Thymus (tissue), 14 donors: ENCODE data around the gene FBXL19. TPM values are rescaled to one million over a fixed set of nuclear protein-coding genes. Genes with fewer than 3 reads are reported as not detected.

ENCODE experiments used
- DNase-seq, 9 donors: peaks; one replicate each; pipeline ENCODE4 v3.0.0-alpha.2; 2013; ENCODE audit warnings: low spot score in 9 of 9, low read depth in 6 of 9, missing footprints in 1 of 9
- H3K27ac ChIP-seq, 2 donors: one replicate each; pipeline ENCODE4 v1.5.1; 2013; ENCODE audit warnings: control low read depth in 1 of 2, low read depth in 1 of 2, low read length in 1 of 2, mild to moderate bottlenecking in 1 of 2, moderate library complexity in 1 of 2
- H3K27me3 ChIP-seq, 2 donors: one replicate each; pipeline ENCODE4 v1.5.1; 2013; ENCODE audit warnings: low read length in 1 of 2; ENCODE audit not compliant: control insufficient read depth in 2 of 2, insufficient read depth in 1 of 2
- H3K36me3 ChIP-seq, 2 donors: one replicate each; pipeline ENCODE4 v1.5.1; 2013; ENCODE audit warnings: low read length in 1 of 2, mild to moderate bottlenecking in 1 of 2, moderate library complexity in 1 of 2; ENCODE audit not compliant: control insufficient read depth in 2 of 2, insufficient read depth in 2 of 2
- H3K4me1 ChIP-seq, 2 donors: one replicate each; pipeline ENCODE4 v1.5.1; 2013; ENCODE audit warnings: low read length in 2 of 2; ENCODE audit not compliant: control insufficient read depth in 2 of 2, insufficient read depth in 2 of 2
- H3K4me3 ChIP-seq, 2 donors: one replicate each; pipeline ENCODE4 v1.5.1; 2013; ENCODE audit warnings: low read length in 2 of 2, control low read depth in 1 of 2, mild to moderate bottlenecking in 1 of 2
- H3K9me3 ChIP-seq, 2 donors: one replicate each; pipeline ENCODE4 v1.5.1; 2013; ENCODE audit warnings: low read length in 1 of 2, mild to moderate bottlenecking in 1 of 2; ENCODE audit not compliant: control insufficient read depth in 2 of 2, insufficient read depth in 1 of 2
- WGBS: extraction: QIAGEN DNeasy Blood & Tissue Kit; methylation state at CpG from one replicate; pipeline ENCODE4 v1.1.7; 2013; 5-methylcytosine and 5-hydroxymethylcytosine counted together
- long read RNA-seq, 10 donors: transcript quantifications; one replicate each; lab custom pipeline, GENCODE V29; 2026
- polyA plus RNA-seq: library from polyadenylated mRNA; stranded (reverse); fragments of 200-250 nt; gene quantifications from one replicate; pipeline ENCODE4 v1.2.3, GENCODE V29; 2013
- total RNA-seq: library from RNA; stranded (reverse); fragments of 120-200 nt; gene quantifications from one replicate; pipeline ENCODE4 v1.2.4, GENCODE V29; 2013
- donor health status: healthy.

Gene FBXL19, protein sequence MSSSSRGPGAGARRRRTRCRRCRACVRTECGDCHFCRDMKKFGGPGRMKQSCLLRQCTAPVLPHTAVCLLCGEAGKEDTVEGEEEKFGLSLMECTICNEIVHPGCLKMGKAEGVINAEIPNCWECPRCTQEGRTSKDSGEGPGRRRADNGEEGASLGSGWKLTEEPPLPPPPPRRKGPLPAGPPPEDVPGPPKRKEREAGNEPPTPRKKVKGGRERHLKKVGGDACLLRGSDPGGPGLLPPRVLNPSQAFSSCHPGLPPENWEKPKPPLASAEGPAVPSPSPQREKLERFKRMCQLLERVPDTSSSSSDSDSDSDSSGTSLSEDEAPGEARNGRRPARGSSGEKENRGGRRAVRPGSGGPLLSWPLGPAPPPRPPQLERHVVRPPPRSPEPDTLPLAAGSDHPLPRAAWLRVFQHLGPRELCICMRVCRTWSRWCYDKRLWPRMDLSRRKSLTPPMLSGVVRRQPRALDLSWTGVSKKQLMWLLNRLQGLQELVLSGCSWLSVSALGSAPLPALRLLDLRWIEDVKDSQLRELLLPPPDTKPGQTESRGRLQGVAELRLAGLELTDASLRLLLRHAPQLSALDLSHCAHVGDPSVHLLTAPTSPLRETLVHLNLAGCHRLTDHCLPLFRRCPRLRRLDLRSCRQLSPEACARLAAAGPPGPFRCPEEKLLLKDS
- total RNA-seq (10.2 TPM), polyA plus RNA-seq (17.0 TPM)
- long read RNA-seq, donor 1 = 0 reads
- long read RNA-seq, donor 2 = 0 reads
- long read RNA-seq, donor 3 = 0 reads
- long read RNA-seq, donor 4 = 0 reads
- long read RNA-seq, donor 5, partial matches to known transcripts = 0 of 1 reads
- long read RNA-seq, donor 5, other reads (novel, unspliced or antisense) = 0 of 1 reads
- long read RNA-seq, donor 6 = 0 reads
- long read RNA-seq, donor 7 = 0 reads
- long read RNA-seq, donor 8 = 0 reads
- long read RNA-seq, donor 9 = 0 reads
- long read RNA-seq, donor 10 = 0 reads

GRCh38 chr16:30923554-30924075 lies at the start of gene FBXL19:
Gene FBXL19, plus strand, starts transcription at chr16:30923572. Its CDS starts 2,183 bp downstream, at chr16:30925755.
- Histone ChIP-seq H3K4me3 (peak within 1 kb of the TSS; percentile 65 to 75), H3K36me3 (peaks cover 7 to 11% of the 10 kb centered on the region in 2 donors), H3K27me3 (no peaks in the 10 kb centered on the region), H3K9me3 (peaks cover 0 to 3% of the 10 kb centered on the region in 2 donors), H3K4me1 (peaks cover 0 to 46% of the 10 kb centered on the region in 2 donors), H3K27ac (peak within 1 kb of the TSS; percentile 91 to 94)
- peak in 1 of 9 donors; percentile 51 for DNase-seq
- WGBS = under 1% methylated on average over 31 of the region's 31 CpGs

DNA sequence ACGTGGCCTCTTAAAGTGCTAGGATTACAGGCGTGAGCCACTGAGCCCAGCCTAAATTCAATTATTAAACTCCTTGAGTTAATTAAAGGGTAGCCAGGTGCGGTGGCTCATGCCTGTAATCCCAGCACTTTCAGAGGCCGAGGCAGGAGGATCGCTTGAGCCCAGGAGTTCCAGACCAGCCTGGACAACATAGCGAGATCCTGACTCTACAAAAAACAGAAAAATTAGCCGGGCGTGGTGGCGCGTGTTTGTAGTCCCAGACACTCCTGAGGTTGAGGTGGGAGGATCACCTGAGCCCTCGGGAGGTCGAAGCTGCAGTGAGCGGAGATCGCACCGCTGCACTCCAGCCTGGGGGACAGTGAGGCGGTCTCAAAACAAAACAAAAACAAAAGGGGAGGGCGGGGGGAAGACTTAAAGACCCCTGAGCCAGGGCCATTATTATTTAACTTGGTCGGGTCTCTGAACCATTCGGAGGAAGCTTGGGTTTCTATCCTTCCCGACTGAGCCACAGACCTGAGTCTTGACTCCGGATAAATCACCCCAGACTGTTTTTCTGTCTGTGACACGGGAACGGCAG lies 49.0 kb upstream of the FBXL19 start:
- no peaks in the 10 kb centered on the region for H3K27me3 ChIP-seq
- peak overlapping the region; percentile 96 to 99 for H3K27ac ChIP-seq
- peaks cover 0 to 7% of the 10 kb centered on the region in 2 donors for H3K36me3 ChIP-seq
- DNase-seq = no peak
- H3K4me3 ChIP-seq = peak overlapping the region; percentile 94 to 95
- no peaks in the 10 kb centered on the region for H3K9me3 ChIP-seq
- WGBS = 41% methylated on average over 23 of the region's 23 CpGs
- peaks cover 15 to 20% of the 10 kb centered on the region in 2 donors for H3K4me1 ChIP-seq

- peaks cover 15 to 20% of the 10 kb centered on the region in 2 donors for H3K4me1 ChIP-seq
- WGBS = under 1% methylated on average over 85 of the region's 85 CpGs
- peaks cover 0 to 9% of the 10 kb centered on the region in 2 donors for H3K36me3 ChIP-seq
- DNase-seq = peak; percentile 76 to 95 (median 87)
- no peaks in the 10 kb centered on the region for H3K27me3 ChIP-seq
- peak overlapping the region; percentile 94 to 95 for H3K4me3 ChIP-seq
- H3K27ac ChIP-seq = peak overlapping the region; percentile 96 to 99
- no peaks in the 10 kb centered on the region for H3K9me3 ChIP-seq
Measured at GRCh38 chr16:30874821-30875717, 48.3 kb upstream of the FBXL19 start.

- peak overlapping the region; percentile 94 to 95 for H3K4me3 ChIP-seq
- H3K27me3 ChIP-seq = no peaks in the 10 kb centered on the region
- no peaks in the 10 kb centered on the region for H3K9me3 ChIP-seq
- H3K36me3 ChIP-seq = peaks cover 0 to 11% of the 10 kb centered on the region in 2 donors
- WGBS = 13% methylated on average over 12 of the region's 12 CpGs
- H3K27ac ChIP-seq = peak overlapping the region; percentile 96 to 99
- peak in 3 of 9 donors; percentile 37 to 73 (median 54) for DNase-seq
- peaks cover 15 to 20% of the 10 kb centered on the region in 2 donors for H3K4me1 ChIP-seq
Measured at GRCh38 chr16:30875871-30876801, 47.2 kb upstream of the FBXL19 start.

DNA sequence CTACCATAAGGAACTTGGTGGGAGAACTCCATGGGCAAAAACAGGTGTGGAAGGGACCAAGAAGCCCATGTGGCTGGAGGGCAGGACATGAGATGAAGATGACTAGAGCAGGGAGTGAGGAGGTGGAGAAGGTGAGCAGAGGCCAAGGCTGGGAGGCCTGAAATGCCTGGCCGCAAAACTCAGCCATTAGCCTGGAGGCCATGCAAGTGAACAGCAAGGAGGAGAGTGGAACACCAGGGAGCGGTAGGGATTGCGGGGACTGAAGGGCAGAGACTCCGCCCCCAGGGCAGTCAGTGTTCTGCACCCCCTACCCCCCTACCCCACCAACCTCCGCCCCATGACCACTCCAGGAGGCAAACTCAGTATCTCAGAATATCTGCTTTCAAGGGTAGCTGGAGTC lies 46.5 kb upstream of the FBXL19 start:
- H3K27me3 ChIP-seq = no peaks in the 10 kb centered on the region
- peak overlapping the region; percentile 94 to 95 for H3K4me3 ChIP-seq
- no peaks in the 10 kb centered on the region for H3K9me3 ChIP-seq
- DNase-seq = no peak
- 96% methylated on average over 5 of the region's 5 CpGs for WGBS
- H3K27ac ChIP-seq = peak overlapping the region; percentile 96 to 99
- peaks cover 15 to 21% of the 10 kb centered on the region in 2 donors for H3K4me1 ChIP-seq
- peaks cover 0 to 11% of the 10 kb centered on the region in 2 donors for H3K36me3 ChIP-seq

DNA sequence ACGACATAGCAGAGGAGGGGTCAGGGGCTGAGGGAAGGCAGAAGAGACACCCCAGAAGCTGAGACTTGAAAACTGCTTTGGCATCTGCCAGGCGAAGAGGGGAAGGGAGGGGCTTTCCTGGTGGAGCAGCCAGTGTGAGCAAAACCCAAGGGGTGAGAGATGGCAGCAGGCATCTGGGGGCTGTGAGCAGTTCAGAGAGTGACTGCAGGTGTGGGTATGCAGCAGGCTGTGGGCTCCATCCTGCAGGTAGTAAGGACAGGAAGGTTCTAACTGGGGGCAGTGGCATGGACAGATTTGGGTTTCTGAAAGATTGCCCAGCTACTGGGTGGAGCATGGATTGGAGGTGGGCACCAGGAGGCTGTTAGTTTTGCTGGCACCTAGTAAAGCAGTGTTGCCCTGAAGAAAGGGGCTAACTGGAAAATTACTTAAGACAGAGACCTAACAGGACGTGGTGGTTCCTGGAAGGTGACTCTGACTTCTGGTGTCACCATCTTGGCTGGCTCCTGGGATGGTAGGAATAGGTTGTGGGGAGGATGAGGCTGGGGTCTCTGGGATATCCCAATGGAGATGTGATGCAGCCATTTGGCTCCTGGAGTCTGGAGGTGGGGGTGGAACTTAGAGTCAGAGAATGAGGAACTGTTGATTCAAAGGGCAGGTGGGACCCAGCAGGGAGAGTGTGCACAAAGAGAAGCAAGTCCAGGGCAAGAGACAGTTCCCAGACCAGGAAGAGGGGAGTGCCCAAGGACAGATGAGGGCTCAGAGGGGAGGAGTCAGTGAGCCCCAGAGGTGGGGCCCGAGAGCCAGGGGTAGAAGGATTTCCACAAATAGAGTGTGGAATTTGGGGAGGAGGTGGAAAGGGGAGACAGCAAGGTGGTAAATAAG lies 40.7 kb upstream of the FBXL19 start:
- peaks cover 14 to 30% of the 10 kb centered on the region in 2 donors for H3K36me3 ChIP-seq
- no peak overlapping the region for H3K4me3 ChIP-seq
- no peak overlapping the region for H3K27ac ChIP-seq
- peaks cover 0 to 13% of the 10 kb centered on the region in 2 donors for H3K4me1 ChIP-seq
- 80% methylated on average over 4 of the region's 4 CpGs for WGBS
- H3K9me3 ChIP-seq = no peaks in the 10 kb centered on the region
- no peak for DNase-seq
- no peaks in the 10 kb centered on the region for H3K27me3 ChIP-seq

- no peak overlapping the region for H3K4me3 ChIP-seq
- no peaks in the 10 kb centered on the region for H3K9me3 ChIP-seq
- no peak for DNase-seq
- no peak overlapping the region for H3K27ac ChIP-seq
- peaks cover 0 to 13% of the 10 kb centered on the region in 2 donors for H3K4me1 ChIP-seq
- H3K27me3 ChIP-seq = no peaks in the 10 kb centered on the region
- WGBS = 91% methylated on average over 3 of the region's 3 CpGs
- H3K36me3 ChIP-seq = peaks cover 26 to 34% of the 10 kb centered on the region in 2 donors
Measured at GRCh38 chr16:30884760-30885159, 38.6 kb upstream of the FBXL19 start.
